Measurements from ENCODE around the gene SULF2. TPM values are rescaled to one million over a fixed set of nuclear protein-coding genes. Genes with fewer than 3 reads are reported as not detected.
A peak's percentile ranks its signal among the peaks of the same experiment; 100 is the strongest.

The SULF2 gene
- total RNA-seq, 1 experiment from 2014 or later = 13.0 TPM

DNA sequence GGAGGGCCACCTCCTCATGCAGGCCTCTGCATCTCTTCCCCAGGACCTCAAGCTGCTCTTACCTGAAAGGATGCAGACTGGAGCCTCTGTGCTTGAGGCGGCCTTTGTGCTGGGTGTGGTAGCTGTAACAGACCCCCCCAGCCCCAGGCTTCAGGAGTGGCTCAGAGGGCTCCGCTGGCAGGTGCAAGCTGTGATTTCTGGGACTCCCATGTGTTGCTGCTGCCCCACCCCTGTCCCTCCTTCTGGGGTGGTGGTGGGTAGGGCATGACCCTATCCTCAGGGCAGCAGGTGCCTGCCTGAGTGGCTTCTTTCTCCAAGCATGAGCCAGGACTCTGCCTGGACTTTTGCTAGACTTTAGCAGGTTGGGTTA lies 121.2 kb downstream of the SULF2 start:
- ChIA-PET RAD21 (ENCODE audit: low non-redundant PET in 1 of 2, low total read pairs in 2 of 2, uncharacterized antibody in 2 of 2, unreplicated experiment in 2 of 2) (no interaction called here), CTCF (interaction anchor here (0.9 to 1.8 kb wide), 6 partner anchors 48 to 958 kb away, joined by 3 to 11 read pairs (median 4); no protein-coding TSS in a partner anchor), POLR2A (no interaction called here)
- intact Hi-C loops (cut with micrococcal nuclease) = loop anchor here (10.0 kb wide), 1 partner anchor 631 kb away; no protein-coding TSS in a partner anchor
- Histone ChIP-seq H3K9ac (ENCODE audit: low read length) (no peak overlapping the region), H3K36me3 (ENCODE audit: control insufficient read depth in 1 of 2, insufficient read depth in 2 of 2, low read length in 2 of 2) (no peaks in the 10 kb centered on the region), H3K79me2 (ENCODE audit: insufficient read depth, low read length) (no peaks in the 10 kb centered on the region), H2AFZ (ENCODE audit: low read depth, low read length, poor library complexity, severe bottlenecking) (no peak overlapping the region), H3K27ac (ENCODE audit: low read depth, low read length) (no peak overlapping the region), H3K9me3 (ENCODE audit: control insufficient read depth in 1 of 2, insufficient read depth in 1 of 2, low read depth in 1 of 2, low read length in 2 of 2) (no peaks in the 10 kb centered on the region), H3K4me3 (replicated peaks in 1 of 2; ENCODE audit: low read depth in 1 of 2, low read length in 2 of 2) (no peak overlapping the region), H4K20me1 (ENCODE audit: insufficient read depth) (no peaks in the 10 kb centered on the region), H3K9me2 (ENCODE audit: insufficient read depth) (no peaks in the 10 kb centered on the region), H3K27me3 (ENCODE audit: insufficient read depth, low read length) (no peaks in the 10 kb centered on the region), H3K4me2 (ENCODE audit: low read length) (no peak overlapping the region), H3K4me1 (ENCODE audit: control insufficient read depth in 1 of 2, insufficient read depth in 2 of 2, low read length in 2 of 2) (peaks cover 0 to 2% of the 10 kb centered on the region in 2 experiments; a peak in 1 of 4 replicates)
- BruUV-seq (replicated peaks) = no TSS peak
- ATAC-seq (peak; percentile 47), DNase-seq (ENCODE audit: low read depth, low spot score) (no peak)
- TF ChIP-seq TCF7L2 (IDR thresholded peaks at IDR 0.05; ENCODE audit: borderline replicate concordance, extremely low read depth, insufficient read depth, insufficient read length) (no peak), EGR1 (IDR thresholded peaks at IDR 0.05; ENCODE audit: low read depth) (no peak), SP1 (IDR thresholded peaks at IDR 0.05; ENCODE audit: low read depth) (no peak)

DNA sequence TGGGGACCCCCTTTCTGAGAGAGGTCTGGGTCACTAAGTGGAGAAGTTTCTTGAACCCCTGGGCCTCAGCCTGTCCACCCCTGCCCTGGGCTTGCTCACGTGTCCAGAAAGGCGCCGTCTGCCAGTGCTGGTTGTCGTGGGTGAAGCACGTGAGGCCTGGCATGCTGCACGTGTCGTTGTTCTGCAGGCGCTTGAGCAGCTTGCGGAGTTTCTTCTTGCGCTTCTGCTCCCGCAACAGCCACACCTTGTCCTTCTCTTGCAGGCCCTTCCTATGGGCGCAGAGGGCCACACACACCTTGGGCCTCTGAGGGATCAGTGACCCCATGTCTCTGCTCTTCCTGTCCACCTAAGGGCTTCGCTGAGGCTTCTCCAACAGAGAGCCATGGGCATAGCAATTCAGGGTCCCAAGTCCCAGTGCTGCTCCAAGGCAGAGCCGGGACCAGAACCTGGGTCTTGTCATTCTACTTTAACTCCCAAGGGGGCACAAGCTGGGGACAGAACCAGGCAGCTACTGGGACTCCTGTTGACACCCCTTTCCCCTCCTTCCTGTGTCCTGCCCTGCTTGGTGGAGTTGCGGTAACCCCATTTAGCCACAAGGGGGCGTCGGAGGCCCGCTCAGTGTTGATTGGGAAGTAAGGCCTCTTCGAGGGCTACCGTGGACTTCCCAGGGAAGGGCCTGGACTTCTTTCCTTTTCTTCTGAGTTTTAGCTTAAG lies 121.8 kb downstream of the SULF2 start:
- Histone ChIP-seq H2AFZ (ENCODE audit: low read depth, low read length, poor library complexity, severe bottlenecking) (no peak overlapping the region), H3K9ac (ENCODE audit: low read length) (no peak overlapping the region), H3K9me2 (ENCODE audit: insufficient read depth) (no peaks in the 10 kb centered on the region), H3K79me2 (ENCODE audit: insufficient read depth, low read length) (no peaks in the 10 kb centered on the region), H3K4me2 (ENCODE audit: low read length) (no peak overlapping the region), H4K20me1 (ENCODE audit: insufficient read depth) (no peaks in the 10 kb centered on the region), H3K27me3 (ENCODE audit: insufficient read depth, low read length) (no peaks in the 10 kb centered on the region), H3K27ac (ENCODE audit: low read depth, low read length) (no peak overlapping the region), H3K36me3 (ENCODE audit: control insufficient read depth in 1 of 2, insufficient read depth in 2 of 2, low read length in 2 of 2) (no peaks in the 10 kb centered on the region), H3K4me1 (ENCODE audit: control insufficient read depth in 1 of 2, insufficient read depth in 2 of 2, low read length in 2 of 2) (peaks cover 0 to 2% of the 10 kb centered on the region in 2 experiments; a peak in 1 of 4 replicates), H3K4me3 (replicated peaks in 1 of 2; ENCODE audit: low read depth in 1 of 2, low read length in 2 of 2) (no peak overlapping the region), H3K9me3 (ENCODE audit: control insufficient read depth in 1 of 2, insufficient read depth in 1 of 2, low read depth in 1 of 2, low read length in 2 of 2) (no peaks in the 10 kb centered on the region)
- intact Hi-C loops (cut with micrococcal nuclease) = loop anchor here (1.0 to 10.0 kb wide), 2 partner anchors 631 to 958 kb away; no protein-coding TSS in a partner anchor
- BruUV-seq (replicated peaks) = no TSS peak
- ChIA-PET CTCF (interaction anchor here (0.9 to 1.8 kb wide), 6 partner anchors 49 to 958 kb away, joined by 3 to 11 read pairs (median 4); no protein-coding TSS in a partner anchor), POLR2A (no interaction called here), RAD21 (ENCODE audit: low non-redundant PET in 1 of 2, low total read pairs in 2 of 2, uncharacterized antibody in 2 of 2, unreplicated experiment in 2 of 2) (no interaction called here)
- DNase-seq (ENCODE audit: low read depth, low spot score) (peak; percentile 51), ATAC-seq (peak; percentile 97)
- no peak for TF ChIP-seq CEBPB (IDR thresholded peaks at IDR 0.05; ENCODE audit: low read depth)
- no peak for TF ChIP-seq ELF1 (IDR thresholded peaks at IDR 0.05; ENCODE audit: borderline replicate concordance, low read depth)
- TF ChIP-seq POLR2AphosphoS5 (IDR thresholded peaks at IDR 0.05; ENCODE audit: low read depth, low read length) = no peak
- TF ChIP-seq, protein P1, sequence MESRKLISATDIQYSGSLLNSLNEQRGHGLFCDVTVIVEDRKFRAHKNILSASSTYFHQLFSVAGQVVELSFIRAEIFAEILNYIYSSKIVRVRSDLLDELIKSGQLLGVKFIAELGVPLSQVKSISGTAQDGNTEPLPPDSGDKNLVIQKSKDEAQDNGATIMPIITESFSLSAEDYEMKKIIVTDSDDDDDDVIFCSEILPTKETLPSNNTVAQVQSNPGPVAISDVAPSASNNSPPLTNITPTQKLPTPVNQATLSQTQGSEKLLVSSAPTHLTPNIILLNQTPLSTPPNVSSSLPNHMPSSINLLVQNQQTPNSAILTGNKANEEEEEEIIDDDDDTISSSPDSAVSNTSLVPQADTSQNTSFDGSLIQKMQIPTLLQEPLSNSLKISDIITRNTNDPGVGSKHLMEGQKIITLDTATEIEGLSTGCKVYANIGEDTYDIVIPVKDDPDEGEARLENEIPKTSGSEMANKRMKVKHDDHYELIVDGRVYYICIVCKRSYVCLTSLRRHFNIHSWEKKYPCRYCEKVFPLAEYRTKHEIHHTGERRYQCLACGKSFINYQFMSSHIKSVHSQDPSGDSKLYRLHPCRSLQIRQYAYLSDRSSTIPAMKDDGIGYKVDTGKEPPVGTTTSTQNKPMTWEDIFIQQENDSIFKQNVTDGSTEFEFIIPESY (IDR thresholded peaks at IDR 0.05; ENCODE audit: extremely low read depth, insufficient replicate concordance, low read length) = no peak
- no peak for TF ChIP-seq FOSL1 (IDR thresholded peaks at IDR 0.05; ENCODE audit: low read depth)
- TF ChIP-seq, protein P2, sequence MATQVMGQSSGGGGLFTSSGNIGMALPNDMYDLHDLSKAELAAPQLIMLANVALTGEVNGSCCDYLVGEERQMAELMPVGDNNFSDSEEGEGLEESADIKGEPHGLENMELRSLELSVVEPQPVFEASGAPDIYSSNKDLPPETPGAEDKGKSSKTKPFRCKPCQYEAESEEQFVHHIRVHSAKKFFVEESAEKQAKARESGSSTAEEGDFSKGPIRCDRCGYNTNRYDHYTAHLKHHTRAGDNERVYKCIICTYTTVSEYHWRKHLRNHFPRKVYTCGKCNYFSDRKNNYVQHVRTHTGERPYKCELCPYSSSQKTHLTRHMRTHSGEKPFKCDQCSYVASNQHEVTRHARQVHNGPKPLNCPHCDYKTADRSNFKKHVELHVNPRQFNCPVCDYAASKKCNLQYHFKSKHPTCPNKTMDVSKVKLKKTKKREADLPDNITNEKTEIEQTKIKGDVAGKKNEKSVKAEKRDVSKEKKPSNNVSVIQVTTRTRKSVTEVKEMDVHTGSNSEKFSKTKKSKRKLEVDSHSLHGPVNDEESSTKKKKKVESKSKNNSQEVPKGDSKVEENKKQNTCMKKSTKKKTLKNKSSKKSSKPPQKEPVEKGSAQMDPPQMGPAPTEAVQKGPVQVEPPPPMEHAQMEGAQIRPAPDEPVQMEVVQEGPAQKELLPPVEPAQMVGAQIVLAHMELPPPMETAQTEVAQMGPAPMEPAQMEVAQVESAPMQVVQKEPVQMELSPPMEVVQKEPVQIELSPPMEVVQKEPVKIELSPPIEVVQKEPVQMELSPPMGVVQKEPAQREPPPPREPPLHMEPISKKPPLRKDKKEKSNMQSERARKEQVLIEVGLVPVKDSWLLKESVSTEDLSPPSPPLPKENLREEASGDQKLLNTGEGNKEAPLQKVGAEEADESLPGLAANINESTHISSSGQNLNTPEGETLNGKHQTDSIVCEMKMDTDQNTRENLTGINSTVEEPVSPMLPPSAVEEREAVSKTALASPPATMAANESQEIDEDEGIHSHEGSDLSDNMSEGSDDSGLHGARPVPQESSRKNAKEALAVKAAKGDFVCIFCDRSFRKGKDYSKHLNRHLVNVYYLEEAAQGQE (IDR thresholded peaks at IDR 0.05; ENCODE audit: low read depth) = no peak
- TF ChIP-seq, protein P3, sequence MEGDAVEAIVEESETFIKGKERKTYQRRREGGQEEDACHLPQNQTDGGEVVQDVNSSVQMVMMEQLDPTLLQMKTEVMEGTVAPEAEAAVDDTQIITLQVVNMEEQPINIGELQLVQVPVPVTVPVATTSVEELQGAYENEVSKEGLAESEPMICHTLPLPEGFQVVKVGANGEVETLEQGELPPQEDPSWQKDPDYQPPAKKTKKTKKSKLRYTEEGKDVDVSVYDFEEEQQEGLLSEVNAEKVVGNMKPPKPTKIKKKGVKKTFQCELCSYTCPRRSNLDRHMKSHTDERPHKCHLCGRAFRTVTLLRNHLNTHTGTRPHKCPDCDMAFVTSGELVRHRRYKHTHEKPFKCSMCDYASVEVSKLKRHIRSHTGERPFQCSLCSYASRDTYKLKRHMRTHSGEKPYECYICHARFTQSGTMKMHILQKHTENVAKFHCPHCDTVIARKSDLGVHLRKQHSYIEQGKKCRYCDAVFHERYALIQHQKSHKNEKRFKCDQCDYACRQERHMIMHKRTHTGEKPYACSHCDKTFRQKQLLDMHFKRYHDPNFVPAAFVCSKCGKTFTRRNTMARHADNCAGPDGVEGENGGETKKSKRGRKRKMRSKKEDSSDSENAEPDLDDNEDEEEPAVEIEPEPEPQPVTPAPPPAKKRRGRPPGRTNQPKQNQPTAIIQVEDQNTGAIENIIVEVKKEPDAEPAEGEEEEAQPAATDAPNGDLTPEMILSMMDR (IDR thresholded peaks at IDR 0.05 in 2 of 3, conservative IDR thresholded peaks at IDR 0.05 in 1 of 3; ENCODE audit: borderline replicate concordance in 1 of 3, insufficient read depth in 1 of 3, low read depth in 2 of 3, low read length in 2 of 3) = peak; percentile 65 to 98 (median 97); a peak in 5 of 6 replicates
